Measurements from ENCODE around the gene CUL3.
"Not testable (repeated sequence)": the region's sequence is repeated elsewhere in the genome, so short reads cannot be mapped to it uniquely, and the experiment has no call there.

DNA sequence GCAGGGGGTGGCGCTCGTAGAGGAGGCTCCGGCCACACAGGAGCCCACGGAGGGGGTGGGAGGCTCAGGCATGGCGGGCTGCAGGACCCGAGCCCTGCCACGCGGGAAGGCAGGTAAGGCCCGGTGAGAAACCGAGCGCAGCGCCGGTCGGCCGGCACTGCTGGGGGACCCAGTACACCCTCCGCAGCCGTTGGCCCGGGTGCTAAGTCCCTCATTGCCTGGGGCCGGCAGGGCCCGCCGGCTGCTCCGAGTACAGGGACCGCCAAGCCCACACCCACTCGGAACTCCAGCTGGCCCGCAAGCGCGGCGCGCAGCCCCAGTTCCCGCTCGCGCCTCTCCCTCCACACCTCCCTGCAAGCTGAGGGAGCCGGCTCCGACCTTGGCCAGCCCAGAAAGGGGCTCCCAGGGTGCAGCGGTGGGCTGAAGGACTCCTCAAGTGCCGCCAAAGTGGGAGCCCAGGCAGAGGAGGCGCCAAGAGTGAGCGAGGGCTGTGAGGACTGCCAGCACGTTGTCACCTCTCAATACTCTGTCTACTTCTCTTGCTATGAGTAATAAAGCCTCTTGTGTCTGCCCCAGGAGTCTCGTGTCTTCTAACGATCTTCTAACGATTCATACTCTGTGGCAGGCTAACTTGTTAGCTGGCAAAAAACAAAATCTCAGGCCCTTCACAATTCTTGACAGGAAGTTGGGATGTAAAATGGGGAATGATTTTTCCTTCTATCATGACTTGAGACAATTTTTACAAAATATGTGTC, 18.8 kb upstream of the CUL3 start:
- not testable (repeated sequence) for TF ChIP-seq EZH2 (IDR thresholded peaks at IDR 0.05; ENCODE audit: borderline replicate concordance, low read depth, low read length, poor library complexity, severe bottlenecking); CTCF (conservative IDR thresholded peaks at IDR 0.05; ENCODE audit: low read depth, low read length)

All from A673 (cell line).